GM18858 (cell line): Measurements from ENCODE around the gene MRPS7.
"Not testable (repeated sequence)": the region's sequence is repeated elsewhere in the genome, so short reads cannot be mapped to it uniquely, and the experiment has no call there.

ENCODE experiments used
- ATAC-seq: cut with Tn5 transposase; IDR thresholded peaks from one replicate; pipeline ENCODE4 v1.9.1; 2021; ENCODE audit not compliant: unreplicated experiment

The MRPS7 gene

DNA sequence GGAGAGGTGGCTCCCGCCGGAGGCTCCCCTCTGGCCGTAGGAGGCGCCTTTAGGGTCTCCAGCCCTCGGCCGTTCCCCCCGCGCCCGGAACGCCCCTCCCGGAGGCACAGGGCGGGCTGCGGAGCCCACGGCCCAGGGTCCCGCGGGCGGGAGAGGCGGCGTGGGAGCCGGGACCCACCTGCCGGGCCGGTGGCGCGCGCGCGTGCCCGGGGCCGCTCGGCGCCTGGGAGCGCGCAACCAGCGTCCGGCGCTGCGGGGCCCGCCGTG is 9.2 kb downstream of the MRPS7 start, which contains the start of gene MIF4GD:
TSS of gene MIF4GD (minus strand) at position 266 of the 267 bp plus-strand sequence. CDS start 1,036 bp downstream, outside the sequence.
- peak; percentile 37 for ATAC-seq

DNA sequence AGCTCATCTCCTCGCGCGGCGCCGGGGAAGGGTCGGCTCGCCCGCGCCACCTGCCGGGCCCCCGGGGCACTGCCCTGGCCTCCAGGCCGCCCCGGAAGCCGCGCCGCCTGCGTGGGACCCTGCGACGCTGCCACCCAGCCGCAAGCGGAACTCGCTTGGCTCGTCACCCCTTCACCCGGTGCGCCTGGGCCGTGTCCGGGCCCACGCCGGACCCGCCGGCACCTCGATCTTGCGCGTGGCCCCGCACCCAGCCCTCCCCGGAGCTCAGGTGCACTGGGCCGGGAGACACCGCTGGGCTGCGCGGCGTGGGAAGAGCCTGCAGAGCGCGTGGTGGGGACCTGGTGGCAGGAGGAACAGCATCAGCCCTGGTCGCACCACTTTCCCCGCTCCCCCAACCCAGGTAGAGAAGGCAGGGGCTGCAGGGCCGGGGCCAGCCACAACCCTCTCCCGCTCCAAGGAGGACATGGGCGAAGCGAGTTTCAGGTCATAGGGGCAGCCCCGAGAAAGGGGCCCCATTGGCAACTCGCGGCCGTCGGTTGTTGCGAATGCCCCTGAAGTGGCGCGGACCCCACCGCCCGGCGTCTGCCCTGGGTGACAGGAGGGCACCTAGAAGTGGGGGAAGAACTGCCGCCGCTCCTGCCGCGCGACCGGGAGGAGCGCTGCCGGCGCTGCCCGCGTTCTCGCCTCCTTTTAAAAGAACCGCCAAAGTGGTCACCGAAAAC is 9.7 kb downstream of the MRPS7 start:
- no peak for ATAC-seq

- ATAC-seq: no peak
Observed at GRCh38 chr17:75271955-75272847, 10.5 kb downstream of the MRPS7 start.

GRCh38 chr17:75272848-75273184 is 11.1 kb downstream of the MRPS7 start:
- ATAC-seq: no peak

DNA sequence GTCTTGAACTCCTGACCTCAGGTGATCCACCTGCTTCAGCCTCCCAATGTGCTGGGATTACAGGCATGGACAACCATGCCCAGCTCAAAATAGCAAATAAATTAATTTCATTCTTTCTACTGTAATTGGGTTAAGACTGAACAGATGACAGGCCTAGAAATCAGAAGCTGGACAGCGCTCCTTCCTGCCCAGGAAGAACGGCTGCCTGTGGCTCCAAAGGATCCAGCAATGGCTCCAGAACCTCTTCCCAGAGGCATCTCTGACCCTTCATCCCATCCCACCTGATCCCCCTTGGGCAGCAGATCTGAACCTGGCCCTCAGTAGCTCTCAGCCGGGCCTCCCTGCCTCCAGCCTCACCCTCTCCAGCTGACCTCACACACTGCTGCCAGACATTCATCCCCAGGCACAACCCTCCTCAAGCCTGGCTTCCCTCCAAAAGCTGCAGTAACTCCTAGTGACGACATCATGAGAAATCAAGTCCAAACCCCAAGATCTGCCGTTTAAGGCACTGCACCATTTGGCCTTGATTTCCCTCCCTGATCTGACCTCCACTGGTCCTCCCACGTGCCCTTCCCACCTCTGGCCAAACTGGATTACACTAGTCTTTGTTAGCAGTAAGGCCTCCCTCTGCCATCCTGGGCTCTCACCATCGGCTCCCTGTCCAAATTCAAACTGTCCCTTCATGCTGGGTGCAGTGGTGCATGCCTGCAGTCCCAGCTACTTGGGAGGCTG is 12.5 kb downstream of the MRPS7 start:
- no peak for ATAC-seq

GRCh38 chr17:75277664-75278071 is 16.0 kb downstream of the MRPS7 start:
- ATAC-seq: no peak

GRCh38 chr17:75280189-75280588 is 18.5 kb downstream of the MRPS7 start:
- not testable (repeated sequence) for ATAC-seq

DNA sequence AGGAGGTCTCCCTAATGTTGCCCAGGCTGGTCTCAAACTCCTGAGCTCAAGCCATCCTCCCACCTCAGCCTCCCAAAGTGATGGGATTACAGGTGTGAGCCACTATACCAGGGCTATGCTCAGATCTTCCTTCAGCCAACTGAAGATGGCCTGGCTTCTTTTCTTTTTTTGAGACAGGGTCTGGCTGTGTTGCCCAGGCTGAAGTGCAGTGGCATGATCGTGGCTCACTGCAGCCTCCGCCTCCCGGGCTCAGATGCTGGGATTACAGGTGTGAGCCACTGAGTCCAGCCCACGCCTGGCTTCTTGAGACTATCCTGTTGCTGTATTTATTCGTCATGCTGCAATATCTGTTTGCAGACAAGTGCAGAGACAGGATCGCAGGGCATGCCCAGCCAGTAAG is 23.4 kb downstream of the MRPS7 start:
- no peak for ATAC-seq

GRCh38 chr17:75287221-75287620 is 25.5 kb downstream of the MRPS7 start:
- no peak for ATAC-seq

DNA sequence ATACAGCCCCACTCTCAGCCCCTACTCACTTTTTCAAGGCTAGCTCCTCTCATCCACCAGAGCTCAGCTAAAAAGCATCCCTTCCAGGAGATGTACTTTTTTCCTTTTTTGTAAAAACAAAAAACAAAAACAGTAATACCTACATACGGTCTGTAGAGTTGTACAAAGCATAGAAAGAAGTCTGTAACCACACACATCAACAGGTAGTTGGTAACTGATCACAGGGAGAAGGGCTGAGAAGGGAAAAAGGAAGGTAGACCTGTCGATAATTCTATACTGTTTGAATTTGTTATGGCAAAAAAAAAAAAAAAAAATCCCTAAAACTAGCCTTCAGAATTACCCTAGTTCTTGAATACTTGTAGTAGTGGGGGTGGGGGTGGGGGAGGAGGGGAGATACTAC is 26.7 kb downstream of the MRPS7 start:
- no peak for ATAC-seq

- ATAC-seq: no peak
Observed at GRCh38 chr17:75288770-75289114, 27.1 kb downstream of the MRPS7 start.

- ATAC-seq: peak; percentile 80
Observed at GRCh38 chr17:75289115-75289831, 27.6 kb downstream of the MRPS7 start, which contains the start of gene SLC25A19. Gene SLC25A19, minus strand, starts transcription at chr17:75289433. Its CDS starts 2,669 bp downstream, at chr17:75286764.

- no peak for ATAC-seq
Observed at GRCh38 chr17:75289832-75290337, 28.2 kb downstream of the MRPS7 start.

DNA sequence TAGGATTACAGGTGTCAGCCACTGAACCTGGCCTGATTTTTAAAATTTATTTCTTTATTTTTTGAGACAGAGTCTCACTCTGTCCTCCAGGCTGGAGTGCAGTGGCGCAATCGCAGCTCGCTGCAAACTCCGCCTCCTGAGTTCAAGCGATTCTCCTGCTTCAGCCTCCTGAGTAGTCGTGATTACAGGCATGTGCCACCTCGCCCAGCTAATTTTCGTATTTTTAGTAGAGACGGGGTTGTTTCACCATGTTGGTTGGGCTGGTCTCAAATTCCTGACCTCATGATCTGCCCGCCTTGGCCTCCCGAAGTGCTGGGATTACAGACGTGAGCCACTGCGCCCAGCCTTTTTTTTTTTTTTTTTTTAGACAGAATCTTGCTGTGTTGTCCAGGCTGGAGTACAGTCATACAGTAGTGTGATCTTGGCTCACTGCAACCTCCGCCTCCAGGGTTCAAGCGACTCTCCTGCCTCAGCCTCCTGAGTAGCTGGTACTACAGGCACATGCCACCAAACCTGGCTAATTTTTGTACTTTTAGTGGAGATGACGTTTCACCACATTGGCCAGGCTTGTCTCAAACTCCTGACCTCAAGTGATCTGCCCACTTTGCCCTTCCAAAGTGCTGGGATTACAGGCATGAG is 31.2 kb downstream of the MRPS7 start:
- not testable (repeated sequence) for ATAC-seq

DNA sequence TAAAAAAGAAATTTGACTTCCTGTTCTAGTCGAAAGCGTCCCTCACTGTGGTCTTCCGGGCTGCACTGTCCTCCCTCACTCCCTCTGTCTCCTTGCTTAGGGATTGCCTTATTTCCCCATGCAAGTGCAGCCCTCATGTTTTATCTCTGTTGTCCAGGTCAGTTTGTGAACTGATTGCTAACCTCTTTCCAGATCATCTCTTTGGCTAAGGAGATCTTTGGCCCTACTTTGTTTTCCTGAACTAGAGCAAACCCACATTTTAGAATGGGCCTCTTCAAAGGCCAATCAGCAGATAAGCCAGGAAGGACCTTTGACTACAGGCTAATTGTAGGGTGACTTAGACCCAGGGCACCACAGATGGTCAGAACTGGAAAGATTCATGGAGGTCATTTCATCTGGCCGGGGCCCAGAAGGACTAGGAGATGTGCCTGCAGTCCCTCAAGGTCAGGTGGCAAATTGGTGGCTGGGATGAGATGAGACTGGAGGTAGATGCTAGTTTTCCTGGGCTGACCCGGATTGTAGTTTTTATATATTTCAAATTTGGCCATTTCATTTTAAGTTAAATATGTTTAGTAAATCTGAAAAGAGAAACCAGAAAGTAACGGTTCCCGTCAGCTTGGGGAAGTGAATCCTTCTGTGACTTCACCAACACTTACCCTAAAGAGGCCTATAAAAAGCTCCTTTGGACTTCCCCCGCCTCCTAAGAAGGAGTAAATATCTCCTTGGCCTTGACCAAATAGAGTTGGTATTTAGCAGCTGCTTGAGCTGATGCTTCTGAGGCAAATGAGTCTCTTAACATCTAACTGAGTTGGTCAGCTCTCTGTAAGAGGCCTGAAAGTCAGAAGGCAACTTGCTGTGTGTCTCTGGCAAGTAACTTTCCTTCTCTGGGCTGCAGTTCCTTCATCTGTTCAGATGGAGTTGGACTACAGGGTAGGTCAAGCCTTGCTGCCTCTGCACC is 33.8 kb downstream of the MRPS7 start:
- peak; percentile 44 for ATAC-seq

DNA sequence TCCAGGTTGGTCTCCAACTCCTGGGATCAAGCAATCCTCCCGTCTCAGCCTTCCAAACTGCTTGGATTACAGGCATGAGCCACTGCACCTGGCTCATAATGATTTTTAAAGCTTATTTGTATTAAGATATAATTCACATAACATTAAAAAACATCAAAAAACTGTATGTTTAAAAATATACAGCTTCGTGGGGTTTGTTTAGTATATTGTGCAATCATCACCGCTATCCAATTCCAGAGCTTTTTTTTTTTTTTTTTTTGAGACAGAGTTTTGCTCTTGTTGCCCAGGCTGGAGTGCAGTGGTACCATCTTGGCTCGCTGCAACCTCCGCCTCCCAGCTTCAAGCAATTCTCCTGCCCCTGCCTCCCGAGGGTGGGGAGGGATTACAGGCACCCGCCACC is 38.6 kb downstream of the MRPS7 start:
- ATAC-seq: no peak

- no peak for ATAC-seq
Observed at GRCh38 chr17:75301049-75301448, 39.4 kb downstream of the MRPS7 start.

- no peak for ATAC-seq
Observed at GRCh38 chr17:75301502-75302206, 40.0 kb downstream of the MRPS7 start.
